Kasumi-1 (cell line): ENCODE data around the gene LMX1B.

Experiments used
- DNase-seq, 2 experiments: peaks; one replicate each; lab custom pipeline; 2025; lab: John Stamatoyannopoulos, UW

LMX1B gene

GRCh38 chr9:126617823-126618165 lies 4.1 kb downstream of the LMX1B start:
- no peak for DNase-seq

GRCh38 chr9:126618190-126618584 lies 4.5 kb downstream of the LMX1B start:
- DNase-seq = no peak

GRCh38 chr9:126618585-126619360 lies 5.0 kb downstream of the LMX1B start:
- DNase-seq = no peak

- no peak for DNase-seq
These were observed 5.8 kb downstream of the LMX1B start for GRCh38 chr9:126619361-126620135.

GRCh38 chr9:126620478-126620877 lies 6.8 kb downstream of the LMX1B start:
- no peak for DNase-seq

- DNase-seq = no peak
These were observed 7.6 kb downstream of the LMX1B start for GRCh38 chr9:126621061-126621918.

- DNase-seq = no peak
These were observed 8.4 kb downstream of the LMX1B start for GRCh38 chr9:126621919-126622735.

GRCh38 chr9:126623314-126623666 lies 9.6 kb downstream of the LMX1B start:
- DNase-seq = no peak

GRCh38 chr9:126623667-126624478 lies 10.1 kb downstream of the LMX1B start:
- no peak for DNase-seq

- no peak for DNase-seq
These were observed 10.7 kb downstream of the LMX1B start for GRCh38 chr9:126624479-126624826.

GRCh38 chr9:126624912-126625311 lies 11.2 kb downstream of the LMX1B start:
- DNase-seq = no peak

- DNase-seq = no peak
These were observed 11.8 kb downstream of the LMX1B start for GRCh38 chr9:126625329-126626126.

GRCh38 chr9:126626127-126626925 lies 12.6 kb downstream of the LMX1B start:
- DNase-seq = no peak

- no peak for DNase-seq
These were observed 13.2 kb downstream of the LMX1B start for GRCh38 chr9:126626926-126627233.

- no peak for DNase-seq
These were observed 14.4 kb downstream of the LMX1B start for GRCh38 chr9:126628146-126628545.

- DNase-seq = no peak
These were observed 15.4 kb downstream of the LMX1B start for GRCh38 chr9:126628969-126629674.

GRCh38 chr9:126630458-126631237 lies 16.9 kb downstream of the LMX1B start:
- DNase-seq = no peak

GRCh38 chr9:126631254-126631653 lies 17.5 kb downstream of the LMX1B start:
- no peak for DNase-seq
